Natural killer cell treated with Interleukin-12 subunit alpha and Interleukin-12 subunit beta and Interleukin-15 and Interleukin-18, amount 100 ng/mL, for 72 hours (primary cell): ENCODE measurements around the gene MYL6B. TPM values are rescaled to one million over a fixed set of nuclear protein-coding genes. Genes with fewer than 3 reads are reported as not detected.
A peak's percentile ranks its signal among the peaks of the same experiment; 100 is the strongest.
"Not testable (repeated sequence)": the region's sequence is repeated elsewhere in the genome, so short reads cannot be mapped to it uniquely, and the experiment has no call there.

Source experiments
- ATAC-seq, 2 donors: fragments of 150-1000 bp; cut with Tn5 transposase in 1 of 2; sonication (Bioruptor Pico), chemical (Tn5 transposase) in 1 of 2; 2 replicates each; pipeline ENCODE4 v1.10.0; 2021
- DNase-seq: peaks from one replicate; pipeline ENCODE4 v3.0.0; 2022; ENCODE audit warnings: low spot score
- H3K27ac Mint-ChIP-seq, 2 donors: 1 replicate in 1 of 2; 2 replicates in 1 of 2; pipeline ENCODE4 v1.8.0; 2022; ENCODE audit warnings: mixed read lengths in 2 of 2, mild to moderate bottlenecking in 1 of 2, moderate library complexity in 1 of 2
- H3K27me3 Mint-ChIP-seq, 2 donors: 1 replicate in 1 of 2; 2 replicates in 1 of 2; pipeline ENCODE4 v1.8.0; 2022; ENCODE audit warnings: mixed read lengths in 2 of 2
- H3K36me3 Mint-ChIP-seq: one replicate; pipeline ENCODE4 v1.8.0; 2022; ENCODE audit warnings: mixed read lengths
- H3K4me1 Mint-ChIP-seq, 2 donors: 1 replicate in 1 of 2; 2 replicates in 1 of 2; pipeline ENCODE4 v1.8.0; 2022; ENCODE audit warnings: low read depth in 2 of 2, mixed read lengths in 2 of 2, mild to moderate bottlenecking in 1 of 2
- H3K4me3 Mint-ChIP-seq: one replicate; pipeline ENCODE4 v1.8.0; 2022; ENCODE audit warnings: mixed read lengths
- H3K9me3 Mint-ChIP-seq: 2 replicates; pipeline ENCODE4 v1.8.0; 2022; ENCODE audit warnings: mixed read lengths
- total RNA-seq, 2 donors: library from RNA; stranded (reverse); gene quantifications; one replicate each; pipeline ENCODE4 v1.2.3, GENCODE V29; 2022

Gene MYL6B
- total RNA-seq, 2 donors from 2014 or later, result 32.0 to 65.5 TPM

GRCh38 chr12:56151672-56152131 is 685 bp upstream of the MYL6B start:
- H3K4me1 Mint-ChIP-seq, result peaks cover 22 to 25% of the 10 kb centered on the region in 2 donors
- peak; percentile 64 to 71 for ATAC-seq
- no peaks in the 10 kb centered on the region for H3K36me3 Mint-ChIP-seq
- peak overlapping the region; percentile 99 for H3K27ac Mint-ChIP-seq
- DNase-seq, result no peak
- H3K4me3 Mint-ChIP-seq, result peak overlapping the region; percentile 89
- H3K27me3 Mint-ChIP-seq, result no peaks in the 10 kb centered on the region
- no peaks in the 10 kb centered on the region for H3K9me3 Mint-ChIP-seq

GRCh38 chr12:56152756-56153677 is 630 bp downstream of the MYL6B start:
- H3K27ac Mint-ChIP-seq, result peak overlapping the region; percentile 99
- DNase-seq (no peak), ATAC-seq (no peak)
- peak overlapping the region; percentile 89 for H3K4me3 Mint-ChIP-seq
- peaks cover 29 to 31% of the 10 kb centered on the region in 2 donors for H3K4me1 Mint-ChIP-seq
- H3K36me3 Mint-ChIP-seq, result peaks cover 2% of the 10 kb centered on the region
- no peaks in the 10 kb centered on the region for H3K27me3 Mint-ChIP-seq
- H3K9me3 Mint-ChIP-seq, result no peaks in the 10 kb centered on the region

GRCh38 chr12:56153678-56154065 is 1.3 kb downstream of the MYL6B start:
- no peak for ATAC-seq
- Mint-ChIP-seq H3K9me3 (no peaks in the 10 kb centered on the region), H3K4me3 (peak overlapping the region; percentile 89), H3K4me1 (peaks cover 30 to 34% of the 10 kb centered on the region in 2 donors), H3K36me3 (peaks cover 8% of the 10 kb centered on the region), H3K27me3 (no peaks in the 10 kb centered on the region), H3K27ac (peak overlapping the region in 1 of 2 donors; percentile 99)
- no peak for DNase-seq

GRCh38 chr12:56154246-56154771 is 1.9 kb downstream of the MYL6B start:
- DNase-seq (no peak), ATAC-seq (no peak)
- no peak overlapping the region for H3K27ac Mint-ChIP-seq
- no peak overlapping the region for H3K4me3 Mint-ChIP-seq
- no peaks in the 10 kb centered on the region for H3K9me3 Mint-ChIP-seq
- peaks cover 15% of the 10 kb centered on the region for H3K36me3 Mint-ChIP-seq
- no peaks in the 10 kb centered on the region for H3K27me3 Mint-ChIP-seq
- peaks cover 36 to 40% of the 10 kb centered on the region in 2 donors for H3K4me1 Mint-ChIP-seq

GRCh38 chr12:56154818-56155217 is 2.4 kb downstream of the MYL6B start:
- DNase-seq, result no peak
- no peak for ATAC-seq
- H3K27ac Mint-ChIP-seq, result peak overlapping the region in 1 of 2 donors; percentile 76
- H3K36me3 Mint-ChIP-seq, result peaks cover 20% of the 10 kb centered on the region
- H3K4me3 Mint-ChIP-seq, result peak overlapping the region; percentile 11
- H3K27me3 Mint-ChIP-seq, result no peaks in the 10 kb centered on the region
- peaks cover 41 to 45% of the 10 kb centered on the region in 2 donors for H3K4me1 Mint-ChIP-seq
- H3K9me3 Mint-ChIP-seq, result no peaks in the 10 kb centered on the region

GRCh38 chr12:56155256-56155845 is 3.0 kb downstream of the MYL6B start:
- Mint-ChIP-seq H3K4me3 (peak overlapping the region; percentile 11), H3K27ac (peak overlapping the region in 1 of 2 donors; percentile 76), H3K36me3 (peaks cover 25% of the 10 kb centered on the region), H3K9me3 (no peaks in the 10 kb centered on the region), H3K27me3 (no peaks in the 10 kb centered on the region), H3K4me1 (peaks cover 43 to 47% of the 10 kb centered on the region in 2 donors)
- ATAC-seq (no peak), DNase-seq (no peak)

- not testable (repeated sequence) for ATAC-seq, H3K27me3 Mint-ChIP-seq, DNase-seq, H3K9me3 Mint-ChIP-seq
- Mint-ChIP-seq H3K4me3 (peak overlapping the region; percentile 100), H3K36me3 (peaks cover 35% of the 10 kb centered on the region), H3K4me1 (peaks cover 45 to 50% of the 10 kb centered on the region in 2 donors), H3K27ac (peak overlapping the region; percentile 94 to 98)
Measured at GRCh38 chr12:56156464-56157200, 4.2 kb downstream of the MYL6B start.

- DNase-seq (no peak), ATAC-seq (peak; percentile 25 to 55)
- Mint-ChIP-seq H3K9me3 (no peaks in the 10 kb centered on the region), H3K36me3 (peaks cover 35% of the 10 kb centered on the region), H3K27ac (peak overlapping the region; percentile 94 to 98), H3K4me1 (peaks cover 42 to 47% of the 10 kb centered on the region in 2 donors), H3K27me3 (no peaks in the 10 kb centered on the region), H3K4me3 (peak overlapping the region; percentile 100)
Measured at GRCh38 chr12:56157201-56158028, 5.0 kb downstream of the MYL6B start.

- DNase-seq (peak; percentile 94), ATAC-seq (peak; percentile 91 to 95)
- H3K4me1 Mint-ChIP-seq, result peaks cover 42 to 48% of the 10 kb centered on the region in 2 donors
- peak within 1 kb of the TSS; percentile 100 for H3K4me3 Mint-ChIP-seq
- peaks cover 35% of the 10 kb centered on the region for H3K36me3 Mint-ChIP-seq
- H3K27ac Mint-ChIP-seq, result peak within 1 kb of the TSS; percentile 94 to 98
- H3K9me3 Mint-ChIP-seq, result no peaks in the 10 kb centered on the region
- no peaks in the 10 kb centered on the region for H3K27me3 Mint-ChIP-seq
Measured at GRCh38 chr12:56158029-56158925, 5.9 kb downstream of the MYL6B start, which contains the start of gene MYL6. Gene MYL6, plus strand, starts transcription at chr12:56158359. Its CDS starts 43 bp downstream, at chr12:56158402.

- ATAC-seq (peak in 1 of 2 donors; percentile 1), DNase-seq (no peak)
- H3K4me1 Mint-ChIP-seq, result peaks cover 42 to 49% of the 10 kb centered on the region in 2 donors
- H3K27me3 Mint-ChIP-seq, result no peaks in the 10 kb centered on the region
- peak overlapping the region; percentile 100 for H3K4me3 Mint-ChIP-seq
- H3K36me3 Mint-ChIP-seq, result peaks cover 35% of the 10 kb centered on the region
- H3K9me3 Mint-ChIP-seq, result no peaks in the 10 kb centered on the region
- H3K27ac Mint-ChIP-seq, result peak overlapping the region; percentile 94 to 98
Measured at GRCh38 chr12:56158926-56159461, 6.6 kb downstream of the MYL6B start.

GRCh38 chr12:56159482-56160192 is 7.2 kb downstream of the MYL6B start:
- Mint-ChIP-seq H3K27me3 (no peaks in the 10 kb centered on the region), H3K4me3 (peak overlapping the region; percentile 100), H3K36me3 (peaks cover 35% of the 10 kb centered on the region), H3K27ac (peak overlapping the region; percentile 94 to 98), H3K9me3 (no peaks in the 10 kb centered on the region), H3K4me1 (peaks cover 42 to 52% of the 10 kb centered on the region in 2 donors)
- ATAC-seq, result no peak
- DNase-seq, result no peak
